Thoracic aorta (tissue), 2 donors: ENCODE results near the gene TANGO2. TPM values are rescaled to one million over a fixed set of nuclear protein-coding genes. Genes with fewer than 3 reads are reported as not detected.

Experiments
- ATAC-seq: fragments of 150-250 bp; one replicate; pipeline ENCODE4 v1.8.0; 2017; ENCODE audit warnings: low read depth; ENCODE audit not compliant: insufficient number of reproducible peaks, low FRiP score
- DNase-seq: peaks from one replicate; pipeline ENCODE4 v3.0.0-alpha.2; 2020; ENCODE audit warnings: low spot score
- H3K27ac ChIP-seq, 2 donors: fragments of 200-600 bp; sonication (generic); 1 replicate in 1 of 2; 2 replicates in 1 of 2; pipeline ENCODE4 v1.5.1; 2016; ENCODE audit warnings: mild to moderate bottlenecking in 2 of 2, moderate library complexity in 2 of 2
- H3K27me3 ChIP-seq: fragments of 200-600 bp; sonication (generic); replicated peaks from 2 replicates; pipeline ENCODE4 v1.6.0; 2016; ENCODE audit warnings: mild to moderate bottlenecking; ENCODE audit not compliant: insufficient read depth
- H3K36me3 ChIP-seq: fragments of 200-600 bp; sonication (generic); one replicate; pipeline ENCODE4 v1.5.1; 2016
- H3K4me1 ChIP-seq, 2 donors: fragments of 200-600 bp; sonication (generic); 1 replicate in 1 of 2; 2 replicates in 1 of 2; pipeline versions ENCODE4 v1.5.1 to v1.6.0; 2016; ENCODE audit warnings: low read depth in 2 of 2, mild to moderate bottlenecking in 1 of 2; ENCODE audit not compliant: control insufficient read depth in 1 of 2
- H3K4me3 ChIP-seq: fragments of 200-600 bp; sonication (generic); 2 replicates; pipeline ENCODE4 v1.5.1; 2016; ENCODE audit warnings: mild to moderate bottlenecking
- H3K9me3 ChIP-seq: fragments of 200-600 bp; sonication (generic); 2 replicates; pipeline ENCODE4 v1.5.1; 2016
- CTCF ChIP-seq: fragments of 200-600 bp; sonication (generic); IDR thresholded peaks from one replicate; pipeline ENCODE4 v1.5.1; 2019; ENCODE audit warnings: antibody characterized with exemption
- total RNA-seq, 2 donors: library from RNA; depleted of rRNA; stranded (reverse); fragments of >200 nt; gene quantifications; one replicate each; pipeline versions ENCODE4 v1.1.0 to v1.2.3, GENCODE V29; 2016

TANGO2 gene
- total RNA-seq, 2 donors from 2014 or later, result 48.7 to 109 TPM

- H3K27ac ChIP-seq, result no peak overlapping the region
- H3K36me3 ChIP-seq, result peaks cover 46% of the 10 kb centered on the region
- TF ChIP-seq CTCF, result no peak
Observed at GRCh38 chr22:20039683-20040325, 18.9 kb downstream of the TANGO2 start.

DNA sequence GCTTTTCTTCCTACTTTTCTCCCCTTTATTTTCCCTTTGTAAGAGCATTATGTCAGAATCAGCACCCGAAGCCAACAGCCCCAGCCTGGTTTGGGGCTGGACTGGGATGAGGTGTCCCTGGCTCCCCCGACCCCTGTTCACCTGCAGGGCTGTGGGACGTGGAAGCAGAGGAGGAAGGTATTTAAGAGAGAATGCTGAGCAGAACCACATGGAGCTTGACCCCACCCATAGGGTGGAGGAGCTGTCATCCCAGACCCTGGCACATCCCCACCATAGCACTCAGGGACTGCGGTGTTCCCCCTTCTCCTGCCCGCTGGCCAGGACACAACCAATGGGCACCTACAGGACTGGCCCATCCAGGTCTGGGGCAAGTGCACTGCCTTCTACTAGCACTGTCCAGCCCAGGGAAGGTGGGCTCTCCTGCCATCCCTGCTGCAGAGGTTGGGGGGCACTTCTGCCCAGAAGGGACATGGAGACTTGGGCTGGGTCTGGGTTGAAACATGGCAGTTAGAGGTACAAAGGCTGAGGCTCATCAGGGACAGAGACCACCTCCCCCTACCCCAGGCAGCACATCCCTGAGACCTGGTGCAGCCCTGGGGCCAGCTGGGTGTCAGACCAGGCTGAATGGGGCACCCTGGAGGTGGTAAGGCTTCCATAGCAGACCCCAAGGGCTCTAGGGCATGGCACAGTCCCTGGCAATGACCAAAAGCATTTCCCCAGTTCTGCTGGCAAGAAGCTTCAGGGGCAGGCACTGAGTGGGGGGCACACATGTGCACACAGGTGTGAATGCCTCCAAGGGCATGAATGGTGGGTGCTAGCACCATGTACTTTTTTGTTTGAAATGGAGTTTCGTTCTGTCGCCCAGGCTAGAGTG is 19.7 kb downstream of the TANGO2 start:
- ATAC-seq, result no peak
- no peak for TF ChIP-seq CTCF
- H3K27me3 ChIP-seq, result no peaks in the 10 kb centered on the region
- no peak for DNase-seq
- peaks cover 46% of the 10 kb centered on the region for H3K36me3 ChIP-seq
- no peak overlapping the region for H3K27ac ChIP-seq
- no peaks in the 10 kb centered on the region for H3K4me1 ChIP-seq
- no peak overlapping the region for H3K4me3 ChIP-seq
- no peaks in the 10 kb centered on the region for H3K9me3 ChIP-seq

More at GRCh38 chr22:20039683-20040325, 18.9 kb downstream of the TANGO2 start:
- Histone ChIP-seq H3K4me1 (peaks cover 0 to 3% of the 10 kb centered on the region in 2 donors), H3K9me3 (no peaks in the 10 kb centered on the region), H3K4me3 (no peak overlapping the region), H3K27me3 (no peaks in the 10 kb centered on the region)
- DNase-seq (no peak), ATAC-seq (no peak)

DNA sequence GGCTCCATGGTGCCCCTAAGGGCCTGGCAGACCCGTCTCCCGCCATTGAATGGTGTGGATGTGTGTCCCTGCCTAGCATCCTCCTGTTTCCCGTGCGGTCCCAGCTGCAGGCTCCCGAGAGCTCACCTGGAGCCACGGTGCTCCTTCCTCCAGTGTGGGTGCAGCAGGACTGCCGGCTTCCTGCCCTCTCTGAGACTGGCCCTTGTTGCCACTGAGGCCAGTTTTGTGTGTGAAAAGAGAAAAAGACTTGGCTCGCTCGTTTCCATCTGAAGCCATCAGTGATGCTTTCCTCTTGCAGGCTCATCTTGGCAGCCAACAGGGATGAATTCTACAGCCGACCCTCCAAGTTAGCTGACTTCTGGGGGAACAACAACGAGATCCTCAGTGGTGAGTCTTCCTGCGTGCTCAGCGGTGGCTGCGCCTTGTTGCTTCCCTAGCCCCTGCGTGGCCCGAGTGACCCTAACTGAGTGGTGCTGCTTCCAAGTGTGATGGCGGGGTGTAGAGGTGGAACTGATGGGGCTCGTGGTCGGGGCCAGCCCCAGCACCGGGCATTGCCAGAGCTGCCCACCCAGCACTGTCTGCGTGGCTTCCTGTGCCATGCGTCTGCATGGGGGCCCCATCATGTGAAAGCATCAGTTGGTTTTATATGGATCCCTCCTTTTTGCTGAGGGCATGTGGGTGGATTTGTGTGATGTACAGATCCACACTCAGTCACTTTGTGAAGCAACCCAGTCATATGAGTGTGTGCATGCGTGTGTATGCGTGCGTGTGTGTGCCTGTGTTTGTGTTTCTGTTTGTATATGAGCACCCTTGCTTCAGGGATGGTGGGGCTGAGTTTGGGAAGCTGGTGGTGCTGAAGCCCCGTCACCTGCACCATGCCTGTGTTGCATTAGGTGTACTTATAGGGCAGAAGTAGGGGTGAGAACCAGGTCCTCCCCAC is 22.4 kb downstream of the TANGO2 start:
- Histone ChIP-seq H3K27ac (no peak overlapping the region), H3K27me3 (no peaks in the 10 kb centered on the region), H3K36me3 (peaks cover 42% of the 10 kb centered on the region), H3K4me3 (no peak overlapping the region), H3K9me3 (no peaks in the 10 kb centered on the region), H3K4me1 (no peaks in the 10 kb centered on the region)
- no peak for TF ChIP-seq CTCF
- ATAC-seq, result no peak
- no peak for DNase-seq

- no peak for ATAC-seq
- H3K36me3 ChIP-seq, result peaks cover 42% of the 10 kb centered on the region
Observed at GRCh38 chr22:20043997-20044342, 23.1 kb downstream of the TANGO2 start.

More at GRCh38 chr22:20043997-20044342, 23.1 kb downstream of the TANGO2 start:
- no peak for DNase-seq
- H3K9me3 ChIP-seq, result no peaks in the 10 kb centered on the region
- no peaks in the 10 kb centered on the region for H3K4me1 ChIP-seq
- no peak for TF ChIP-seq CTCF
- H3K27me3 ChIP-seq, result no peaks in the 10 kb centered on the region
- H3K27ac ChIP-seq, result no peak overlapping the region
- no peak overlapping the region for H3K4me3 ChIP-seq
